ENCODE measurements around the gene PKP1.

PKP1 gene

GRCh38 chr1:201245082-201245481, 38.2 kb upstream of the PKP1 start:
- Histone ChIP-seq H3F3A (ENCODE audit: insufficient read depth, low read length) (no peaks in the 10 kb centered on the region), H2AFZ (ENCODE audit: low read length) (no peak overlapping the region), H3K36me3 (ENCODE audit: insufficient read depth, low read length) (no peaks in the 10 kb centered on the region), H3K79me2 (ENCODE audit: insufficient read depth, low read length) (no peaks in the 10 kb centered on the region), H3K4me3 (ENCODE audit: low read depth, low read length, poor library complexity, severe bottlenecking) (no peak overlapping the region), H4K20me1 (ENCODE audit: insufficient read depth, low read length) (no peaks in the 10 kb centered on the region), H3K9me2 (ENCODE audit: low read depth, low read length) (no peaks in the 10 kb centered on the region), H3K27ac (ENCODE audit: low read depth, low read length, poor library complexity, severe bottlenecking) (no peak overlapping the region), H3K4me2 (ENCODE audit: low read length) (no peak overlapping the region), H3K4me1 (ENCODE audit: insufficient read depth, low read length, severe bottlenecking) (no peaks in the 10 kb centered on the region), H3K9ac (ENCODE audit: low read length) (no peak overlapping the region), H3K9me3 (ENCODE audit: low read length) (no peaks in the 10 kb centered on the region), H3K27me3 (ENCODE audit: insufficient read depth, low read length) (no peaks in the 10 kb centered on the region)
- TF ChIP-seq EZH2 (IDR thresholded peaks at IDR 0.05; ENCODE audit: borderline replicate concordance, low read length) = no peak

- Histone ChIP-seq H3K79me2 (ENCODE audit: insufficient read depth, low read length) (no peaks in the 10 kb centered on the region), H3K4me2 (ENCODE audit: low read length) (no peak overlapping the region), H3K9me3 (ENCODE audit: low read length) (no peaks in the 10 kb centered on the region), H3K4me1 (ENCODE audit: insufficient read depth, low read length, severe bottlenecking) (no peaks in the 10 kb centered on the region), H3K9me2 (ENCODE audit: low read depth, low read length) (no peaks in the 10 kb centered on the region), H3K36me3 (ENCODE audit: insufficient read depth, low read length) (no peaks in the 10 kb centered on the region), H3F3A (ENCODE audit: insufficient read depth, low read length) (no peaks in the 10 kb centered on the region), H4K20me1 (ENCODE audit: insufficient read depth, low read length) (no peaks in the 10 kb centered on the region), H3K9ac (ENCODE audit: low read length) (no peak overlapping the region), H3K27me3 (ENCODE audit: insufficient read depth, low read length) (no peaks in the 10 kb centered on the region), H3K4me3 (ENCODE audit: low read depth, low read length, poor library complexity, severe bottlenecking) (no peak overlapping the region), H2AFZ (ENCODE audit: low read length) (no peak overlapping the region), H3K27ac (ENCODE audit: low read depth, low read length, poor library complexity, severe bottlenecking) (no peak overlapping the region)
- TF ChIP-seq CTCF (IDR thresholded peaks at IDR 0.05; ENCODE audit: low read length) = no peak
- no peak for TF ChIP-seq EZH2 (IDR thresholded peaks at IDR 0.05; ENCODE audit: borderline replicate concordance, low read length)
Observed at GRCh38 chr1:201248721-201249559, 34.4 kb upstream of the PKP1 start.

DNA sequence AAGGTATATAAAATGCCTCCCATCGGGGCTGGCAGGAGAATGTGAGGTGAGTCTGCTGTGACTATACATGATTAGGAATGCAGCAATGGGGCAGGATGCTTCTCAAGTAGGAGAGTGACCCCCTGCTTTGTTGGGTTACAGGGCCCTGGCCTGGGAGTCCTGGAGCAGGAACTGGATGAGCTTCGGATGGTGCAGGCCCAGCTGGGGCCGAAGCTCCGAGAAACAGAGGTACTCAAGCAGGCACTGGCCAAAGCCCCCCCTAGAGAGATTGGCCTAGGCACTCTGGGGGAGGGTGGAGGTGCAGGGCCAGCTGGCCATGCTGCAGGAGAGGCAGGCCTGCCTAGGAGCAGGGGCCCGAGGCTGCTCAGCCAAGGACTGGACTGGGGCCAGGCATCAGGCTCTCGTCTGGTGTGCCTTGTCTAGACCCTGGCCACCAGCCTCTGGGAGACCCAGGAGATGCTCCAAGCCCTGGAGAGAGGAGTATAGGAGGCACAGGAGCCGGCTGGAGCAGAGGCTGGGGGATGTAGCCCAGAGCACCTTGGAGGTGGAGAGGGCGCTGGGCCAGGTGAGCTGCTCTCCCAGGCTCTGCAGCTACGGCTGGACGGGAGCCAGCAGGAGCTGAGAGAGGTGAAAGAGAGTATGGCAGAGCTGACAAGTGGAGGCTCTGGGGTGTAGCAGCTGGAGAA, 32.8 kb upstream of the PKP1 start:
- no peak for TF ChIP-seq EZH2 (IDR thresholded peaks at IDR 0.05; ENCODE audit: borderline replicate concordance, low read length)
- TF ChIP-seq CTCF (IDR thresholded peaks at IDR 0.05; ENCODE audit: low read length) = no peak
- Histone ChIP-seq H3K9me3 (ENCODE audit: low read length) (no peaks in the 10 kb centered on the region), H3F3A (ENCODE audit: insufficient read depth, low read length) (no peaks in the 10 kb centered on the region), H2AFZ (ENCODE audit: low read length) (no peak overlapping the region), H3K27ac (ENCODE audit: low read depth, low read length, poor library complexity, severe bottlenecking) (no peak overlapping the region), H3K4me1 (ENCODE audit: insufficient read depth, low read length, severe bottlenecking) (no peaks in the 10 kb centered on the region), H3K9me2 (ENCODE audit: low read depth, low read length) (no peaks in the 10 kb centered on the region), H3K4me2 (ENCODE audit: low read length) (no peak overlapping the region), H3K4me3 (ENCODE audit: low read depth, low read length, poor library complexity, severe bottlenecking) (no peak overlapping the region), H3K27me3 (ENCODE audit: insufficient read depth, low read length) (no peaks in the 10 kb centered on the region), H3K36me3 (ENCODE audit: insufficient read depth, low read length) (no peaks in the 10 kb centered on the region), H3K9ac (ENCODE audit: low read length) (no peak overlapping the region), H3K79me2 (ENCODE audit: insufficient read depth, low read length) (no peaks in the 10 kb centered on the region), H4K20me1 (ENCODE audit: insufficient read depth, low read length) (no peaks in the 10 kb centered on the region)
